HG03139 (cell line): Measurements from ENCODE around the gene TMEM131.

ENCODE experiments used
- ATAC-seq: cut with Tn5 transposase; IDR thresholded peaks from one replicate; pipeline ENCODE4 v1.9.1; 2021; ENCODE audit not compliant: unreplicated experiment

The TMEM131 gene

DNA sequence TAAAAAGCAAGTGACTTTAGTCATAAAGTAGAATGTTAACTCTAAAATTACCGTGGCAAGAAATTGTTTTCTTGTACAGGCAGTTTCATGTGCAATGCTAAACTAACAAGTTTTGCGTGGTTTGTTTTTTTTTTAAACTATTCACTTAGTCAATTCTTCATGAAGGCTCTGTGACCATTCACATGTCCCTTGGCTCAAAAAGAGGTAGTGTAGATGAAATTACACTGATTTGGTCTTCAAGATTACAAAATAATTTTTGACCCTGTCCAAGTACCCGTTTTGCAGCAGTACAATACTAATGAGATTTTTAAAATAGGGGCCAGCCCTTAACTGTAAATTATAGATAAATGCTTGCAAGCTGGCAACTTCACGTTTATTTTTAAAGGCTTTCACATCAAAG is 1.3 kb downstream of the TMEM131 start:
- no peak for ATAC-seq

GRCh38 chr2:97993926-97994325 is 1.8 kb downstream of the TMEM131 start:
- no peak for ATAC-seq

- ATAC-seq = no peak
Measured at GRCh38 chr2:97992836-97993825, 2.6 kb downstream of the TMEM131 start.

GRCh38 chr2:97991081-97991856 is 4.5 kb downstream of the TMEM131 start:
- no peak for ATAC-seq

DNA sequence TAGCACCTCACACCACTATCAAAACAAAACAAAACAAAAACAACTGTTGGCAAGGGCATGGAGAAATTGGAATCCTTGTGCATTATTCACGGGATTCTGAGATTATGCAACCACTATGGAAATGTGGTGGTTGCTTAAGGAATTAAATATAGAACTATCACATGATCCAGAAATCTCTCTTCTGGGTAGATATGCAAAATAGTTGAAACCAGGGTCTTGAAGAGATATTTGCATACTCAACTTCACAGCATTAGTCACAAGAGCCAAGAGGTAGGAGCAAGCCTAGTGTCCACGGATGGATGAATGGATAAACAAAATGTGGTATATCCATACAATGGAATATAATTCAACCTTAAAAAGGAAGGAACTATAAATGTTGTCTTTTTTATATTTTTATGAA is 7.0 kb downstream of the TMEM131 start:
- ATAC-seq = no peak

DNA sequence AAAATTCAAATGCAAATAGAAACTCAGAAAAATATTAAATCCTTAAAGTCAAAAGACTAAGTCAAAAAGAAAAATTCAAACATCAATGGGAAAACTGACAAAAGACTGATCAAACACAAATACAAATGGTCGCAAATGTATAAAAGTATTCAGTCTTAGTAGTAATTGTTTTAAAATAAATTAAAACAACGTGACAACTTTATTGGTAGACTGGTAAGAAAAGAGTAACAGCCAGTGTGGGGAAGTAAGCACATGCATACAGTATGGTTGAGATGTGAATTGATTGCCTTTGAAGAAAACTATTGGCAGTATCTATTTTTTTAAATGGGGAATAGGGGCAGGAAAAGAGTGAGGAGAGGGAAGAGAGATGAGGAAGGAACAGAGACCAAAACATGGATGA is 9.8 kb downstream of the TMEM131 start:
- no peak for ATAC-seq

GRCh38 chr2:97983698-97984097 is 12.1 kb downstream of the TMEM131 start:
- no peak for ATAC-seq

- ATAC-seq = no peak
Measured at GRCh38 chr2:97983134-97983533, 12.6 kb downstream of the TMEM131 start.

DNA sequence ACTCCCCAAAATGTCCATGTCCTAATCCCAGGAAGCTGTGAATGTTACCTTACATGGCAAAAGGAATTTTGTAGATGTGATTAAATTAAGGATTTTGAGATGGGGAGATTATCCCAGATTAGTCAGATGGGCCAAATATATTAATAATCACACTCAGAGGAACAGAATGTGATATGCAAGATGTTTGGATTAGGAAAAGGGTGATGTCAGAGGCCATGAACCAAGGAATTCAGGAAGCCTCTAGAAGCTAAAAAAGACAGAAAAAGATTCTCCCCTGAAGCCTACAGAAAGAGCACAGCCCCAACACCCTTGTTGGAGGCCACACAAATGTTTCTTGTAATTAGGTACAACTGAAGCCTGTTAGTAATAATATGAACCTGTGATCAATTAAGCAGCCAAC is 13.1 kb downstream of the TMEM131 start:
- no peak for ATAC-seq

- no peak for ATAC-seq
Measured at GRCh38 chr2:97981961-97982360, 13.8 kb downstream of the TMEM131 start.

GRCh38 chr2:97979904-97980303 is 15.8 kb downstream of the TMEM131 start:
- no peak for ATAC-seq

GRCh38 chr2:97974471-97974870 is 21.3 kb downstream of the TMEM131 start:
- ATAC-seq = no peak

DNA sequence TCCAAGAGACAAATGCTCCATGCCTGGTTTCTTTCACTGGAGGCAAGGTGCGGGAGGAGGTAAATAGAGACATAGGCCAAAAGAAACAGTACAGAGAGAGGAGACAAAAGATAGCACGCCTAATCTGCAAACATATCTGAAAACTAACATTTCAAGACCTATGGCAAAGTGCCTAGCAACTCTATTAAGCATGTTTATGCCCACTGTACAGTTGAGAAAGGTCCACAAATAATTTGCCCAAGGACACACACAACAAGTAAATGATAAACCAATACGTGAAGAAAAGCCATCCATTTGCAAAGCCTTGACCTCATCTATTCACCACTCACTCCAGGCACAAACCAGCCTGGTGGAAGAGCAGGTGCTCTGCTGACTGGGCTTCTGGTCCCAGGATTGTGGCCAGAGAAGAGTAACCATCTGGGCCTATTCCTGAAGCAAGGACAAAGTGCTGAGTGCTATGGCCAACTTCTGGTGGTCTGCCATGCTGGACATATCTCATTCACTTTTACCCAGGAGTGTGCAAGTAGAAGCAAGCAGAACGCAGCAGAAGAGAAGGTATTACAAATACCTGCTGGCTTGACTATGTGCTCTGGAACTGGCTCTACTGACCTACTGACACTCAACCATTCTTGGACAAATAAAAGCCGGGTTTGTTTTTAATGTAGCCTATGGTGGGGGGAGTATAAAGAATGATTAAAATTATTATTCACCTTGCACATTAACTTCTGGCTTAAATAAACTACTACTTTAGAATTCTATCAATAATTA is 25.3 kb downstream of the TMEM131 start:
- ATAC-seq = no peak

DNA sequence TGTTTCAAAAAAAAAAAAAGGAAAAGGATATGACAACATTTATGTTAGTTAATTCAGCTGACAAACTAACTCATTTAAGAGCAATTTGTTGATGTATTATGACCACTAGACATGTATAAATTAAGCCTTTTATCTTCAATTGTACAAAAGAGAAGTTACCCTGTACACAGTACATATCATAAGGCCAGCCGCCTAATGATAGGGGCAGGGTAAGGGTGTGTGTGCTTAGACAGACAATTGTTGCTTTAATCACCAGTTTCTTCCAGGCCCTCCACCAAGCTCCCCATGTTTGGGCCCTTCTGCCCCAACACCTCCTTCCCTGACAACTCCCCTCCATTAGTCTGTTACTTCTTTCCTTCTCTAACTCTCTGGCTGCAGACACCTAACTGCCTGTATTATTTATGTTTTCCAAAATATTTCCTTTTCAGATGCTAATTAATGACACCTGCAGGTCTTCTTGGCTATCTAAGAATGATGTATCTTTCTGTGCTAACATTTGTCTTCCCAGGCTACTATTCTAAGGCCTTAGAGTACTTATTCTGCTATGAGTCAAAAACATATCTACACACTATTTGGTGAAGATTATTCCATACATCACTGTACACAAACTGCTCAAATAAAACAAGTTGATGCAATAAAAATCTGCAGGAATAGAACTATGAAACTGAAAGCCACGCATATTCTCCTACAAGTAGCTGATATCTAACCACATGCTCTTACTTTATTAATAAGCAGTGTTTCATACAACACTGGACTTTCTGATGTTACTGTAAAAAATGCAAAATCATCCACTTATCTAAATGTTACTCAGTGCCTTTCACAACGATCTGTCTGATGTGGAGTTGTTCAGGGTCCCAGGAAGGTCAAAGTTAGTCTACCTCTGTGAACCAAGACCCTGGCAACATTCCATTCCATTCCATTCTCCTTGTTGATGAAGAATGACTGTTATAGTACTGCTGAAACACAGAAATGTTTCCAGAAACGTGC is 26.4 kb downstream of the TMEM131 start:
- no peak for ATAC-seq

DNA sequence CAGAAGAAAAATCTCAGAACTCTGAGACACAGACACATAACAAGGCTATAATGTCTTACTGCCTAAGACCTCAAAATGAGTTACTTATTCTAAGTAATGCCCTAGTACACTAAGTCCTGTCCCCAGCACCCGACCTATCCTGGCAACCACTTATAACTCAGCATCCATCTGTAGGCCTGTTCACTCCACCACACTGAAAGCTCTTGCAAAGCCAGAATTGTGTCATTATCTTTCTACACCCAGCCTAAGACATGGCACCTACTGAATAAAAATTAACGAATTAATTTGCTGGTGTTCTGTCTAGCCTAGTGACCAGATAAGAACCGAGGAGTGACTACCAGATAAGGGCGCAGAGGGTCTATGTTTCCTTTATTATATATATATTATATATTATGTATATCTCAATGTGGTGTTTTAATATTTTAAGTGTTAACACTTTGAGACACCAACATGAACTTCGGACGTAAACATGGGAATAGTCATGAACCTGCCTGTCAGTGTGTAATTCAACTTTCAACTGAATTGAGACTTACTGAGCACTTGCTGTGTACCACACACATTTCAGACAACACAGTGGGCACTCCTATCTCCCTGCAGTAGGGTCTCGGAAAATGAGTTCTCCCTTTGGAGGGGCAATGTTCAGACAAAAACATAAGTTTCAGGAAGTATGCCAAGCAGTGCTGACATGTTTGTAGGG is 27.7 kb downstream of the TMEM131 start:
- ATAC-seq = no peak

DNA sequence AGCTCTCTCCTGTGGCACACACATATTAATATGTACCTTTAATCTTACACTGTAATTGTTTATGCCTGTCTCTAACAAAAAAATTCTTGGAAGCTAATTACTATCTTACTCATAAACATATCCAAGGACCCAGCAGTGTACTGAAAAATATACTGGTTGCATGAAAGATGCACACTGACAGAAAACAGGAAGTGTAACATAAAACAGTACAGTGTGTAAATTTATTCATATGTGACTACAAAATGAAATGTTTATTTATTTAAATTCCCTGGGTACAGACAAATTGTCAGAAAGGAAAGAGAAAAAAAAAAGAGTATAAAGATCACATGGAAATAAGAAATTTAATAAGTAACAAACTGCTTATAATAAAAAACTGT is 28.5 kb downstream of the TMEM131 start:
- ATAC-seq = no peak

- no peak for ATAC-seq
Measured at GRCh38 chr2:97966545-97967215, 29.1 kb downstream of the TMEM131 start.

DNA sequence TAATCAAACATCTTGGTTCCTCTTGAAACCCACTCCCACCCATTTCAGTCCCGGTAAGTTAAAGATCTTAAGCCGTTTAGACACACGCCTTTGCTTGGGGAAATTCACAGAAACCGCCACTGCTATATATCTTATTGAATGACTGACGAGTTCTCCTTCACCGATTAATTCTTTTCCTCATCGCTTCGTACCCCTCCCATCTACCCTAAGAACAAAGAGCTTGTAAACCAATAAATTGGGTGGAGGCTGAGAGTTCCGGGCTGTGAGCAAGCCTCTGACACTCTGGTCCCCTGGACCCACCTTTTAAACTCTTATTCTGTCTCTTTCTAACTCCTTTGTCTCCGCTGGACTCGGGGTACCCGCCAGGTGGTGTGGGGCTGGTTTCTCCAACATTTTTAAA is 30.6 kb downstream of the TMEM131 start:
- no peak for ATAC-seq

DNA sequence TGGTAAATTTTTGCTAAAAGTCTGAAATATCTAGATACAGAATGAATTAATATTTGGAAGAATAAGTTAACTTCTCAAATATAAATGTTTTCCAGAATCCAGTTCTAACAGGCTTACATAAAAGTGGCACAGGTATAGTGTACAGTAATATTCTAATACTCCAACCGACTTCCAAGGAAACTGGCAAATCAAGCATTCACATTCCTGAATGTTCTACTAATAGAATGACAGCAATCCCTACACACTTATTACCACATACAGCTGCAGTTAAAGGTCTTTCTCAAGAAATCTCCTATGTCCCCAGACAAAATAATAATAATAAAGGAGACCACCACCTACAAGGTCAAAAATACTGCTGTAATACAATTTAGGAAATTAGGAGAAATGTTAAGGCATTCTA is 31.9 kb downstream of the TMEM131 start:
- no peak for ATAC-seq
